Ishikawa (cell line): ENCODE measurements around the gene KCTD2.

Experiments used
- CEBPB ChIP-seq: IDR thresholded peaks from 2 replicates; pipeline ENCODE4 v1.6.1; 2012
- CREB1 ChIP-seq: IDR thresholded peaks from 2 replicates; pipeline ENCODE4 v1.6.1; 2012; ENCODE audit warnings: low read depth
- EGR1 ChIP-seq: IDR thresholded peaks from 2 replicates; pipeline ENCODE4 v1.6.1; 2012
- EP300 ChIP-seq: IDR thresholded peaks from 2 replicates; pipeline ENCODE4 v1.6.1; 2012; ENCODE audit warnings: borderline replicate concordance
- FOXM1 ChIP-seq: IDR thresholded peaks from 2 replicates; pipeline ENCODE4 v1.6.1; 2012; ENCODE audit warnings: low read depth, borderline replicate concordance
- NFIC ChIP-seq: IDR thresholded peaks from 2 replicates; pipeline ENCODE4 v1.6.1; 2012
- RAD21 ChIP-seq: IDR thresholded peaks from 2 replicates; pipeline ENCODE4 v1.6.1; 2012; ENCODE audit warnings: low read depth
- TAF1 ChIP-seq: IDR thresholded peaks from 2 replicates; pipeline ENCODE4 v1.6.1; 2012; ENCODE audit warnings: low read depth, mild to moderate bottlenecking
- TCF12 ChIP-seq: IDR thresholded peaks from 2 replicates; pipeline ENCODE4 v1.6.1; 2012; ENCODE audit warnings: low read depth
- TEAD4 ChIP-seq: IDR thresholded peaks from 2 replicates; pipeline ENCODE4 v1.6.1; 2012
- YY1 ChIP-seq: IDR thresholded peaks from 2 replicates; pipeline ENCODE4 v1.6.1; 2012; ENCODE audit warnings: low read depth
- ZBTB7A ChIP-seq: IDR thresholded peaks from 2 replicates; pipeline ENCODE4 v1.6.1; 2012; ENCODE audit warnings: low read depth
- TF ChIP-seq, protein P1 (sequence below): IDR thresholded peaks from 2 replicates; pipeline ENCODE4 v1.6.1; 2012
- TF ChIP-seq, protein P2 (sequence below): IDR thresholded peaks from 2 replicates; pipeline ENCODE4 v1.6.1; 2012
- TF ChIP-seq, protein P3 (sequence below): IDR thresholded peaks from 2 replicates; pipeline ENCODE4 v1.6.1; 2012; ENCODE audit warnings: low read depth, mild to moderate bottlenecking

KCTD2 gene

DNA sequence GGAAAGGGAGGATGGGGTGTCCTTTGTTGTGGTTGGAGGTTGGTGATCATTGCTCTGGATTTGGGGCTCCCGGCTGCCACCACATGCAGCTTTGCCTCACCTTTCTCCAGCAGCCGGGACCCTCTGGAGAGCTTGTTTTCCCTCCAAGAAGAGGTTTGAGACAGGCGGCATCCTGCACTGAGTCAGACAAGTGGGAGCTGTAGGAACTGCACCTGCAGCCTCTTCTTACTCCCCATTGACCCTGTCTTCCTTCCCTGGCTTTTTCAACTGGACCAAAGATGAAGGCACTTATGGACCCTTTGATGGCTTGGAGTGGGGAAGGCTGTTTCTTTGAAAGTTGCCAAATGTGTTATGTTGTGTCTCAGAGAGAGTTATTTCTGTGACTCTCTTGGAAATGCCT is 16.6 kb downstream of the KCTD2 start:
- TF ChIP-seq CREB1 = no peak
- no peak for TF ChIP-seq YY1
- TF ChIP-seq ZBTB7A = no peak
- no peak for TF ChIP-seq TEAD4
- TF ChIP-seq FOXM1 = no peak
- no peak for TF ChIP-seq TAF1
- no peak for TF ChIP-seq RAD21

DNA sequence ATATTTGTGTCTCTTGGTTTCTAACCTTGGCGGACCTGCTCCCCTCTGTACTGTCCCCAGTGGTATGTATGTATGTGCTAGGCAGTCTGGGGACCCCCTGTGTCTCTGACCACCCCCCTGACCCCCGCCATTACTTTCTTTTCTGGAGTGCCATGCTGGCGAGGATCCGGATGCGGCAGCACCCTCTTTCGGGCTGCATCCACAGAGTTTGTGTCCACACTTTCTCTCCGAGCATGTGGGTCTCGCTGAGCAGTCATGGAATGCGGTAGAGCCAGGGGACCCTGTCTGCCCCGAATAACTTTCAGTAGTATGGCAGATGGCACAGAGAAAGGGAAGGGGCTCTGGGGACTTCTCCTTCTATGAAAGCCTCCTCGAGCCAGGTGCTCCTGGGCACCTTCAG is 17.0 kb downstream of the KCTD2 start:
- TF ChIP-seq FOXM1 (no peak), TCF12 (no peak), NFIC (no peak), TEAD4 (no peak), YY1 (no peak), RAD21 (no peak), CEBPB (no peak), EGR1 (no peak), CREB1 (no peak), EP300 (no peak), ZBTB7A (no peak), TAF1 (no peak)
- TF ChIP-seq, protein P1, sequence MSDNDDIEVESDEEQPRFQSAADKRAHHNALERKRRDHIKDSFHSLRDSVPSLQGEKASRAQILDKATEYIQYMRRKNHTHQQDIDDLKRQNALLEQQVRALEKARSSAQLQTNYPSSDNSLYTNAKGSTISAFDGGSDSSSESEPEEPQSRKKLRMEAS = no peak
- TF ChIP-seq, protein P2, sequence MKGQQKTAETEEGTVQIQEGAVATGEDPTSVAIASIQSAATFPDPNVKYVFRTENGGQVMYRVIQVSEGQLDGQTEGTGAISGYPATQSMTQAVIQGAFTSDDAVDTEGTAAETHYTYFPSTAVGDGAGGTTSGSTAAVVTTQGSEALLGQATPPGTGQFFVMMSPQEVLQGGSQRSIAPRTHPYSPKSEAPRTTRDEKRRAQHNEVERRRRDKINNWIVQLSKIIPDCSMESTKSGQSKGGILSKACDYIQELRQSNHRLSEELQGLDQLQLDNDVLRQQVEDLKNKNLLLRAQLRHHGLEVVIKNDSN = no peak
- TF ChIP-seq, protein P3, sequence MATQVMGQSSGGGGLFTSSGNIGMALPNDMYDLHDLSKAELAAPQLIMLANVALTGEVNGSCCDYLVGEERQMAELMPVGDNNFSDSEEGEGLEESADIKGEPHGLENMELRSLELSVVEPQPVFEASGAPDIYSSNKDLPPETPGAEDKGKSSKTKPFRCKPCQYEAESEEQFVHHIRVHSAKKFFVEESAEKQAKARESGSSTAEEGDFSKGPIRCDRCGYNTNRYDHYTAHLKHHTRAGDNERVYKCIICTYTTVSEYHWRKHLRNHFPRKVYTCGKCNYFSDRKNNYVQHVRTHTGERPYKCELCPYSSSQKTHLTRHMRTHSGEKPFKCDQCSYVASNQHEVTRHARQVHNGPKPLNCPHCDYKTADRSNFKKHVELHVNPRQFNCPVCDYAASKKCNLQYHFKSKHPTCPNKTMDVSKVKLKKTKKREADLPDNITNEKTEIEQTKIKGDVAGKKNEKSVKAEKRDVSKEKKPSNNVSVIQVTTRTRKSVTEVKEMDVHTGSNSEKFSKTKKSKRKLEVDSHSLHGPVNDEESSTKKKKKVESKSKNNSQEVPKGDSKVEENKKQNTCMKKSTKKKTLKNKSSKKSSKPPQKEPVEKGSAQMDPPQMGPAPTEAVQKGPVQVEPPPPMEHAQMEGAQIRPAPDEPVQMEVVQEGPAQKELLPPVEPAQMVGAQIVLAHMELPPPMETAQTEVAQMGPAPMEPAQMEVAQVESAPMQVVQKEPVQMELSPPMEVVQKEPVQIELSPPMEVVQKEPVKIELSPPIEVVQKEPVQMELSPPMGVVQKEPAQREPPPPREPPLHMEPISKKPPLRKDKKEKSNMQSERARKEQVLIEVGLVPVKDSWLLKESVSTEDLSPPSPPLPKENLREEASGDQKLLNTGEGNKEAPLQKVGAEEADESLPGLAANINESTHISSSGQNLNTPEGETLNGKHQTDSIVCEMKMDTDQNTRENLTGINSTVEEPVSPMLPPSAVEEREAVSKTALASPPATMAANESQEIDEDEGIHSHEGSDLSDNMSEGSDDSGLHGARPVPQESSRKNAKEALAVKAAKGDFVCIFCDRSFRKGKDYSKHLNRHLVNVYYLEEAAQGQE = no peak

DNA sequence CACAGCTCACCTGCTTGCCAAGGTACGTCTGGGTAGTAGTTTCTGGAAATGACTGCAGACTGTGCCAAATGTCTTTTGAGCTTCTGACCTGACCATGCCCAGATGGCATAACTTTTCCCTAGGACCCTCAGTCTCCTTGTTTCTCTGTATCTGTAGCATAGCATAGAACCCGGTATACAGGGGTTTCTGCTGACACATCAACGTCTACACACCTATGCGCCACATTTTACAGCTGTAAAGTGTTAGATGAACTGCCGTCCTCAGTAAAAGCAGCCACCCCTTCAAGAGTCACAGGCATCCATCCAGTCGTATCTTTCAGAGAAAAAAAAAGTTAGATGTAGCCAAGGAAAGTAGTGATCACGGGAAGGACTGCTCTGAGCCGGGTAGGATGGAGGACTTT is 17.4 kb downstream of the KCTD2 start:
- TF ChIP-seq CREB1 = no peak
- TF ChIP-seq RAD21 = no peak
- TF ChIP-seq, protein P2 = no peak
- TF ChIP-seq YY1 = no peak
- no peak for TF ChIP-seq FOXM1
- TF ChIP-seq, protein P3 = no peak
- TF ChIP-seq TCF12 = no peak
- TF ChIP-seq ZBTB7A = no peak
- no peak for TF ChIP-seq EP300
- no peak for TF ChIP-seq NFIC
- no peak for TF ChIP-seq CEBPB
- TF ChIP-seq TEAD4 = no peak
- TF ChIP-seq, protein P1 = no peak
- no peak for TF ChIP-seq TAF1
- no peak for TF ChIP-seq EGR1

DNA sequence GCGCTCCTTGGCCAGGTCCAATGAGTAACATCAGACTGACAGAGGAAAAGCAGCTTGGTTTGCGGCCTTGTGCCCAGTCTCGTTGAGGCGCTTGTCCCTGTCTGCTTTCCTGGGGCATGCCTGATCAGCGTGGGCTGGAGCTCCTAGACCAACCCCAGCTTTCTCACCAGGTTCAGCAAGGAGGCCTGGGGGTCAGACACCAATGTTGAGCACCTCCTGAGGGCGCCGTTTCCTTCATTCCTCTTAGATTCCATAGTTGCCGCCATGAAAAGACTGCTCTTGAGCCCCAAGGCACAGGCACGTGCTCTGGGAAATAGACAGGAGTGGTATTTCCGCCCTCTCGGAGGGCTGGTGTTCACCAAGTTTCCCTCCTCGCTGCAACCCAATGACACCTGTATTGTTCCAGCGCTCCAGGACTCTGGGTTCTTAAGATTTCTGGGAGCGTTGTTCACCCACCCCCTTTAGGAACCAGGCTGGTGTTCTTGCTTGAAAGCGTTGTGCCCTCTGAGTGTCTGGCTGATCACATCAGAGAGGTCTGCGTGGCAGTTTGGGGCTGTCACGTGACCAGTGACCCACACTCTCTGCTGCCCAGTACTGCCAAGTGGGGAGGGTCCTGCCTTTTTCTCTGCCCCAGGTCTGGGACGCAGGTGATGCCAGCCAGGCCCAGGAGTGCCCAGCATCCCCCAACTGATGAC is 18.0 kb downstream of the KCTD2 start:
- peak; percentile 21; the same call in 1 of the 2 replicates for TF ChIP-seq RAD21
- TF ChIP-seq, protein P1 = no peak
- no peak for TF ChIP-seq FOXM1
- TF ChIP-seq, protein P3 = no peak
- no peak for TF ChIP-seq TEAD4
